SK-N-SH treated with all-trans-retinoic acid at 6 μM for 48 hours (cell line): ENCODE data around the gene KRT85.
A peak's percentile ranks its signal among the peaks of the same experiment; 100 is the strongest.

Experiments
- ATAC-seq: fragments of 200-7000 bp; cut with Tn5 transposase; 3 replicates; pipeline ENCODE4 v1.9.1; 2020; ENCODE audit warnings: mild to moderate bottlenecking, moderate library complexity
- ARNTL ChIP-seq: fragments of 450-650 bp; formaldehyde crosslinking; IDR thresholded peaks from 2 replicates; pipeline ENCODE4 v1.5.0; 2020; ENCODE audit warnings: low read depth, mild to moderate bottlenecking, moderate library complexity, borderline replicate concordance
- BACH2 ChIP-seq: fragments of 250-450 bp; sonication (Bioruptor Pico); IDR thresholded peaks from 2 replicates; pipeline ENCODE4 v1.9.0; 2021; ENCODE audit warnings: mild to moderate bottlenecking, borderline replicate concordance
- CSDC2 ChIP-seq: fragments of 250-450 bp; sonication (Bioruptor Pico); IDR thresholded peaks from 2 replicates; pipeline ENCODE4 v1.5.0; 2020; ENCODE audit warnings: mild to moderate bottlenecking, moderate library complexity
- ESRRG ChIP-seq: fragments of 250-450 bp; sonication (Bioruptor Pico); IDR thresholded peaks from 2 replicates; pipeline ENCODE4 v1.6.1; 2021; ENCODE audit warnings: mild to moderate bottlenecking
- GLIS3 ChIP-seq: fragments of 250-450 bp; sonication (Bioruptor Pico); IDR thresholded peaks from 2 replicates; pipeline ENCODE4 v1.5.0; 2020; ENCODE audit warnings: mild to moderate bottlenecking, moderate library complexity
- ISL1 ChIP-seq: fragments of 250-450 bp; sonication (Bioruptor Pico); IDR thresholded peaks from 2 replicates; pipeline ENCODE4 v2.1.2; 2022; ENCODE audit warnings: mild to moderate bottlenecking, moderate library complexity
- OSR1 ChIP-seq: fragments of 250-450 bp; sonication (Bioruptor Pico); IDR thresholded peaks from 2 replicates; pipeline ENCODE4 v1.8.0; 2022; ENCODE audit warnings: moderate library complexity, mild to moderate bottlenecking, inconsistent platforms
- PATZ1 ChIP-seq: fragments of 250-450 bp; sonication (Bioruptor Pico); IDR thresholded peaks from 2 replicates; pipeline ENCODE4 v1.8.0; 2020; ENCODE audit warnings: mild to moderate bottlenecking, moderate library complexity, borderline replicate concordance
- PPARA ChIP-seq: fragments of 250-450 bp; sonication (Bioruptor Pico); IDR thresholded peaks from 2 replicates; pipeline ENCODE4 v1.5.0; 2020; ENCODE audit warnings: mild to moderate bottlenecking, borderline replicate concordance
- RARB ChIP-seq: fragments of 250-450 bp; sonication (Bioruptor Pico); IDR thresholded peaks from 2 replicates; pipeline ENCODE4 v1.8.0; 2021; ENCODE audit warnings: mild to moderate bottlenecking, moderate library complexity
- SNAI2 ChIP-seq: fragments of 250-450 bp; sonication (Bioruptor Pico); IDR thresholded peaks from 2 replicates; pipeline ENCODE4 v1.5.0; 2020; ENCODE audit warnings: mild to moderate bottlenecking, moderate library complexity
- TCF4 ChIP-seq: fragments of 250-450 bp; sonication (Bioruptor Pico); IDR thresholded peaks from 2 replicates; pipeline ENCODE4 v1.8.0; 2021; ENCODE audit warnings: mild to moderate bottlenecking, moderate library complexity, borderline replicate concordance
- ZC3H10 ChIP-seq: fragments of 250-450 bp; sonication (Bioruptor Pico); IDR thresholded peaks from 2 replicates; pipeline ENCODE4 v1.5.1; 2021; ENCODE audit warnings: mild to moderate bottlenecking, moderate library complexity
- ZFP3 ChIP-seq: fragments of 250-450 bp; sonication (Bioruptor Pico); IDR thresholded peaks from 2 replicates; pipeline ENCODE4 v1.5.0; 2020; ENCODE audit warnings: mild to moderate bottlenecking, moderate library complexity
- ZFP30 ChIP-seq: fragments of 450-650 bp; formaldehyde crosslinking; IDR thresholded peaks from 2 replicates; pipeline ENCODE4 v1.5.0; 2022; ENCODE audit warnings: mild to moderate bottlenecking, moderate library complexity
- ZNF565 ChIP-seq: fragments of 450-650 bp; formaldehyde crosslinking; conservative IDR thresholded peaks from 2 replicates; pipeline ENCODE4 v1.5.0; 2020; ENCODE audit warnings: low read depth, mild to moderate bottlenecking, moderate library complexity
- ZNF70 ChIP-seq: fragments of 450-650 bp; formaldehyde crosslinking; IDR thresholded peaks from 2 replicates; pipeline ENCODE4 v1.5.0; 2020; ENCODE audit warnings: mild to moderate bottlenecking, moderate library complexity
- ZNF8 ChIP-seq: fragments of 450-650 bp; formaldehyde crosslinking; IDR thresholded peaks from 2 replicates; pipeline ENCODE4 v1.5.0; 2020; ENCODE audit warnings: mild to moderate bottlenecking, moderate library complexity
- TF ChIP-seq, protein P1 (sequence below): fragments of 250-450 bp; sonication (Bioruptor Pico); IDR thresholded peaks from 2 replicates; pipeline ENCODE4 v1.5.0; 2020; ENCODE audit warnings: mild to moderate bottlenecking, moderate library complexity
- TF ChIP-seq, protein P2 (sequence below): fragments of 250-450 bp; sonication (Bioruptor Pico); IDR thresholded peaks from 2 replicates; pipeline ENCODE4 v1.8.0; 2021; ENCODE audit warnings: low read depth, mild to moderate bottlenecking, moderate library complexity, borderline replicate concordance
- TF ChIP-seq, protein P3 (sequence below): fragments of 250-450 bp; sonication (Bioruptor Pico); IDR thresholded peaks from 2 replicates; pipeline ENCODE4 v1.5.1; 2020; ENCODE audit warnings: low read depth, mild to moderate bottlenecking, moderate library complexity
- TF ChIP-seq, protein P4 (sequence below): fragments of 250-450 bp; sonication (Bioruptor Pico); IDR thresholded peaks from 2 replicates; pipeline ENCODE4 v1.5.1; 2021; ENCODE audit warnings: mild to moderate bottlenecking, moderate library complexity

The KRT85 gene

GRCh38 chr12:52336641-52337040, 30.6 kb downstream of the KRT85 start:
- no peak for TF ChIP-seq ZNF70 (CRISPR knock-in tag)
- TF ChIP-seq, protein P1, sequence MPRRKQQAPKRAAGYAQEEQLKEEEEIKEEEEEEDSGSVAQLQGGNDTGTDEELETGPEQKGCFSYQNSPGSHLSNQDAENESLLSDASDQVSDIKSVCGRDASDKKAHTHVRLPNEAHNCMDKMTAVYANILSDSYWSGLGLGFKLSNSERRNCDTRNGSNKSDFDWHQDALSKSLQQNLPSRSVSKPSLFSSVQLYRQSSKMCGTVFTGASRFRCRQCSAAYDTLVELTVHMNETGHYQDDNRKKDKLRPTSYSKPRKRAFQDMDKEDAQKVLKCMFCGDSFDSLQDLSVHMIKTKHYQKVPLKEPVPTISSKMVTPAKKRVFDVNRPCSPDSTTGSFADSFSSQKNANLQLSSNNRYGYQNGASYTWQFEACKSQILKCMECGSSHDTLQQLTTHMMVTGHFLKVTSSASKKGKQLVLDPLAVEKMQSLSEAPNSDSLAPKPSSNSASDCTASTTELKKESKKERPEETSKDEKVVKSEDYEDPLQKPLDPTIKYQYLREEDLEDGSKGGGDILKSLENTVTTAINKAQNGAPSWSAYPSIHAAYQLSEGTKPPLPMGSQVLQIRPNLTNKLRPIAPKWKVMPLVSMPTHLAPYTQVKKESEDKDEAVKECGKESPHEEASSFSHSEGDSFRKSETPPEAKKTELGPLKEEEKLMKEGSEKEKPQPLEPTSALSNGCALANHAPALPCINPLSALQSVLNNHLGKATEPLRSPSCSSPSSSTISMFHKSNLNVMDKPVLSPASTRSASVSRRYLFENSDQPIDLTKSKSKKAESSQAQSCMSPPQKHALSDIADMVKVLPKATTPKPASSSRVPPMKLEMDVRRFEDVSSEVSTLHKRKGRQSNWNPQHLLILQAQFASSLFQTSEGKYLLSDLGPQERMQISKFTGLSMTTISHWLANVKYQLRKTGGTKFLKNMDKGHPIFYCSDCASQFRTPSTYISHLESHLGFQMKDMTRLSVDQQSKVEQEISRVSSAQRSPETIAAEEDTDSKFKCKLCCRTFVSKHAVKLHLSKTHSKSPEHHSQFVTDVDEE (CRISPR knock-in tag), result no peak
- TF ChIP-seq ZNF8 (CRISPR knock-in tag), result no peak
- TF ChIP-seq, protein P2, sequence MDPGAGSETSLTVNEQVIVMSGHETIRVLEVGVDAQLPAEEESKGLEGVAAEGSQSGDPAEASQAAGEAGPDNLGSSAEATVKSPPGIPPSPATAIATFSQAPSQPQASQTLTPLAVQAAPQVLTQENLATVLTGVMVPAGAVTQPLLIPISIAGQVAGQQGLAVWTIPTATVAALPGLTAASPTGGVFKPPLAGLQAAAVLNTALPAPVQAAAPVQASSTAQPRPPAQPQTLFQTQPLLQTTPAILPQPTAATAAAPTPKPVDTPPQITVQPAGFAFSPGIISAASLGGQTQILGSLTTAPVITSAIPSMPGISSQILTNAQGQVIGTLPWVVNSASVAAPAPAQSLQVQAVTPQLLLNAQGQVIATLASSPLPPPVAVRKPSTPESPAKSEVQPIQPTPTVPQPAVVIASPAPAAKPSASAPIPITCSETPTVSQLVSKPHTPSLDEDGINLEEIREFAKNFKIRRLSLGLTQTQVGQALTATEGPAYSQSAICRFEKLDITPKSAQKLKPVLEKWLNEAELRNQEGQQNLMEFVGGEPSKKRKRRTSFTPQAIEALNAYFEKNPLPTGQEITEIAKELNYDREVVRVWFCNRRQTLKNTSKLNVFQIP (CRISPR knock-in tag), result no peak
- TF ChIP-seq TCF4, result no peak
- no peak for TF ChIP-seq ISL1 (CRISPR knock-in tag)
- TF ChIP-seq ZFP30 (CRISPR knock-in tag), result no peak
- no peak for TF ChIP-seq ZFP3 (CRISPR knock-in tag)
- ATAC-seq, result no peak

DNA sequence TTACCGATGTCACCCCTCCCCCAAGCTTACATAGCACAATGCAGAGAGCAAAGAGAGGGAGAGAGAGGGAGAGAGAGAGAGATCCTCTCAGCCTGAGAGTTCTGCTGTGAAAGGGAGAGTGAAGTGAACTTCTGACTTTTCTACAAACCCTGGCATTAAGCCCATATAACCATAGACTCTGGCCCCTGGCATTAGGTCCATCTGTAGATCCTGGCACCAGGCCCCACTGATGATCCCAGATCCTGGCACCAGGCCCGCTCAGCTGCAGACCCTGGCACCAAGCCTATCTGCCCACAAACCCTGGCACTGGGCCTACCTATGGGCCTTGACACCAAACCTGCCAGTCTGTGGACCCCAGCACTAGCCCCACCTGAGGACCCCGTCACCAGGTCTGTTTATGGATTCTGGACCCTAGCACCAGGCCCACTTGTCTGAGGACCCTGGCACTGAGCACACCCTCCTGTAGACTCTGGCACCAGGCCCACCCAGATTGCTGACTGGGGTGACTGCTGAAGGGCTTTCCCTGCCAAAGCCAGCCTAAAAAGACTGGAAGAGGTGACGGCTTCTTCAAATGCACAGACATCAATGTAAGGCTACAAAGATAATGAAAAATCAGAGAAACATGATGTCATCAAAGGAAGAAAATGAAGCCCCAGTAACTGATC, 31.6 kb downstream of the KRT85 start:
- TF ChIP-seq CSDC2 (CRISPR knock-in tag), result no peak
- peak; percentile 32; the same call in 1 of the 2 replicates for TF ChIP-seq TCF4
- TF ChIP-seq ESRRG (CRISPR knock-in tag), result no peak
- TF ChIP-seq, protein P3, sequence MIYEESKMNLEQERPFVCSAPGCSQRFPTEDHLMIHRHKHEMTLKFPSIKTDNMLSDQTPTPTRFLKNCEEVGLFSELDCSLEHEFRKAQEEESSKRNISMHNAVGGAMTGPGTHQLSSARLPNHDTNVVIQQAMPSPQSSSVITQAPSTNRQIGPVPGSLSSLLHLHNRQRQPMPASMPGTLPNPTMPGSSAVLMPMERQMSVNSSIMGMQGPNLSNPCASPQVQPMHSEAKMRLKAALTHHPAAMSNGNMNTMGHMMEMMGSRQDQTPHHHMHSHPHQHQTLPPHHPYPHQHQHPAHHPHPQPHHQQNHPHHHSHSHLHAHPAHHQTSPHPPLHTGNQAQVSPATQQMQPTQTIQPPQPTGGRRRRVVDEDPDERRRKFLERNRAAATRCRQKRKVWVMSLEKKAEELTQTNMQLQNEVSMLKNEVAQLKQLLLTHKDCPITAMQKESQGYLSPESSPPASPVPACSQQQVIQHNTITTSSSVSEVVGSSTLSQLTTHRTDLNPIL (CRISPR knock-in tag), result no peak
- no peak for TF ChIP-seq ARNTL (CRISPR knock-in tag)
- no peak for TF ChIP-seq SNAI2 (CRISPR knock-in tag)
- TF ChIP-seq OSR1, result no peak
- no peak for TF ChIP-seq ZNF70 (CRISPR knock-in tag)
- TF ChIP-seq, protein P1 (CRISPR knock-in tag), result peak; percentile 46; the same call in 1 of the 2 replicates
- no peak for TF ChIP-seq ZFP30 (CRISPR knock-in tag)
- TF ChIP-seq ZFP3 (CRISPR knock-in tag), result no peak
- TF ChIP-seq ZNF8 (CRISPR knock-in tag), result no peak
- TF ChIP-seq GLIS3 (CRISPR knock-in tag), result no peak
- TF ChIP-seq BACH2 (CRISPR knock-in tag), result no peak
- TF ChIP-seq ZNF565 (CRISPR knock-in tag), result no peak
- TF ChIP-seq ISL1 (CRISPR knock-in tag), result 0 out of 2 replicates have a peak, but pooled peaks have one; percentile 8
- no peak for TF ChIP-seq ZC3H10 (CRISPR knock-in tag)
- TF ChIP-seq, protein P2 (CRISPR knock-in tag), result no peak
- no peak for TF ChIP-seq RARB
- TF ChIP-seq, protein P4, sequence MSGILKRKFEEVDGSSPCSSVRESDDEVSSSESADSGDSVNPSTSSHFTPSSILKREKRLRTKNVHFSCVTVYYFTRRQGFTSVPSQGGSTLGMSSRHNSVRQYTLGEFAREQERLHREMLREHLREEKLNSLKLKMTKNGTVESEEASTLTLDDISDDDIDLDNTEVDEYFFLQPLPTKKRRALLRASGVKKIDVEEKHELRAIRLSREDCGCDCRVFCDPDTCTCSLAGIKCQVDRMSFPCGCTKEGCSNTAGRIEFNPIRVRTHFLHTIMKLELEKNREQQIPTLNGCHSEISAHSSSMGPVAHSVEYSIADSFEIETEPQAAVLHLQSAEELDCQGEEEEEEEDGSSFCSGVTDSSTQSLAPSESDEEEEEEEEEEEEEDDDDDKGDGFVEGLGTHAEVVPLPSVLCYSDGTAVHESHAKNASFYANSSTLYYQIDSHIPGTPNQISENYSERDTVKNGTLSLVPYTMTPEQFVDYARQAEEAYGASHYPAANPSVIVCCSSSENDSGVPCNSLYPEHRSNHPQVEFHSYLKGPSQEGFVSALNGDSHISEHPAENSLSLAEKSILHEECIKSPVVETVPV, result no peak
- no peak for TF ChIP-seq PATZ1 (CRISPR knock-in tag)
- TF ChIP-seq PPARA (CRISPR knock-in tag), result no peak
- no peak for ATAC-seq
